SK-N-SH (cell line): Measurements from ENCODE around the gene CDH4. TPM values are rescaled to one million over a fixed set of nuclear protein-coding genes. Genes with fewer than 3 reads are reported as not detected.

Experiments
- CTCF ChIA-PET: fragments of 300-600, 350-600 bp; formaldehyde crosslinking; extraction: SDS; loops from one replicate; lab custom pipeline; 2021; lab: Yijun Ruan, JAX
- POLR2A ChIA-PET: fragments of 350-600 bp; sonication (Branson Sonifier 250); formaldehyde crosslinking; extraction: SDS; loops from one replicate; lab custom pipeline; 2020; ENCODE audit warnings: antibody characterized with exemption, inconsistent platforms; lab: Yijun Ruan, JAX
- DNase-seq: peaks from one replicate; pipeline ENCODE4 v3.0.0; 2012
- H2AFZ ChIP-seq: fragments of 200-600 bp; sonication (generic); 2 replicates; pipeline ENCODE4 v1.8.1; 2016; ENCODE audit warnings: antibody characterized with exemption, mild to moderate bottlenecking, low read depth
- H3F3A ChIP-seq: fragments of 200-600 bp; sonication (generic); replicated peaks from 2 replicates; pipeline ENCODE3; 2016; ENCODE audit warnings: antibody characterized with exemption, mild to moderate bottlenecking; ENCODE audit not compliant: insufficient read depth
- H3K27ac ChIP-seq, 2 experiments: fragments of 200-500 bp in 1 of 2; fragments of 200-600 bp in 1 of 2; sonication (Bioruptor generic) in 1 of 2; sonication (generic), shearing (Covaris generic) in 1 of 2; 2 replicates each; pipeline versions ENCODE4 v1.5.1 to v1.6.1; 2014 to 2016; ENCODE audit warnings: low read depth in 2 of 2, inconsistent platforms in 1 of 2, low read length in 1 of 2, mild to moderate bottlenecking in 1 of 2, mixed read lengths in 1 of 2
- H3K27me3 ChIP-seq: fragments of 200-600 bp; sonication (generic), shearing (Covaris generic); 2 replicates; pipeline ENCODE4 v1.6.1; 2016; ENCODE audit warnings: mixed run types; ENCODE audit not compliant: insufficient read depth
- H3K36me3 ChIP-seq, 2 experiments: fragments of 200-500 bp in 1 of 2; fragments of 200-600 bp in 1 of 2; sonication (Bioruptor generic) in 1 of 2; sonication (generic) in 1 of 2; replicated peaks in 1 of 2; 2 replicates each; pipeline versions ENCODE3 to v1.5.1; 2014 to 2016; ENCODE audit warnings: low read length in 1 of 2, mild to moderate bottlenecking in 1 of 2; ENCODE audit not compliant: insufficient read depth in 2 of 2, control insufficient read depth in 1 of 2
- H3K4me1 ChIP-seq, 2 experiments: fragments of 200-500 bp in 1 of 2; fragments of 200-600 bp in 1 of 2; sonication (Bioruptor generic) in 1 of 2; sonication (generic), shearing (Covaris generic) in 1 of 2; 2 replicates each; pipeline versions ENCODE4 v1.5.1 to v1.6.1; 2014 to 2016; ENCODE audit warnings: low read depth in 1 of 2, low read length in 1 of 2, mixed run types in 1 of 2; ENCODE audit not compliant: insufficient read depth in 2 of 2, control insufficient read depth in 1 of 2
- H3K4me2 ChIP-seq: fragments of 200-600 bp; sonication (generic), shearing (Covaris generic); 2 replicates; pipeline ENCODE4 v1.6.1; 2017; ENCODE audit warnings: mixed run types
- H3K4me3 ChIP-seq, 2 experiments: fragments of 200-500 bp in 1 of 2; fragments of 200-600 bp in 1 of 2; sonication (Bioruptor generic) in 1 of 2; sonication (generic), shearing (Covaris generic) in 1 of 2; 2 replicates each; pipeline versions ENCODE4 v1.5.1 to v1.8.1; 2014 to 2016; ENCODE audit warnings: low read depth in 2 of 2, inconsistent platforms in 1 of 2, low read length in 1 of 2, mild to moderate bottlenecking in 1 of 2, mixed read lengths in 1 of 2, moderate library complexity in 1 of 2
- H3K79me2 ChIP-seq: fragments of 200-600 bp; sonication (generic); 2 replicates; pipeline ENCODE4 v1.8.1; 2017; ENCODE audit warnings: mild to moderate bottlenecking; ENCODE audit not compliant: insufficient read depth
- H3K9ac ChIP-seq: fragments of 200-600 bp; sonication (generic); 2 replicates; pipeline ENCODE4 v1.6.1; 2017; ENCODE audit warnings: mixed run types
- H3K9me2 ChIP-seq: fragments of 200-600 bp; sonication (generic); 2 replicates; pipeline ENCODE4 v1.6.1; 2017; ENCODE audit warnings: mixed run types
- H3K9me3 ChIP-seq: fragments of 200-600 bp; sonication (generic); 2 replicates; pipeline ENCODE4 v1.6.1; 2017; ENCODE audit warnings: mixed run types, mild to moderate bottlenecking, moderate library complexity
- H4K20me1 ChIP-seq: fragments of 200-600 bp; sonication (generic); 2 replicates; pipeline ENCODE4 v1.6.1; 2017; ENCODE audit warnings: mild to moderate bottlenecking, mixed run types; ENCODE audit not compliant: insufficient read depth
- CHD2 ChIP-seq: fragments of 150-350 bp; IDR thresholded peaks from 2 replicates; pipeline ENCODE4 v1.6.1; 2018; ENCODE audit warnings: low read length; ENCODE audit not compliant: partially characterized antibody
- CTCF ChIP-seq: fragments of 200-600 bp; sonication (generic); IDR thresholded peaks from 2 replicates; pipeline ENCODE4 v1.6.1; 2017; ENCODE audit warnings: antibody characterized with exemption, mild to moderate bottlenecking, moderate library complexity
- ELF1 ChIP-seq: IDR thresholded peaks from 2 replicates; pipeline ENCODE4 v1.4.0; 2012
- EP300 ChIP-seq, 2 experiments: IDR thresholded peaks; 2 replicates each; pipeline versions ENCODE4 v1.4.0 to v1.6.1; 2012; ENCODE audit warnings: borderline replicate concordance in 1 of 2, low read depth in 1 of 2, low read length in 1 of 2
- EZH2phosphoT487 ChIP-seq: fragments of 200-600 bp; sonication (generic); IDR thresholded peaks from 2 replicates; pipeline ENCODE4 v1.6.1; 2017; ENCODE audit warnings: low read depth, mixed run types, mild to moderate bottlenecking, antibody characterized with exemption, moderate library complexity, borderline replicate concordance
- FOSL2 ChIP-seq: IDR thresholded peaks from 2 replicates; pipeline ENCODE4 v1.4.0; 2012; ENCODE audit warnings: low read depth, mild to moderate bottlenecking, moderate library complexity, borderline replicate concordance
- FOXJ3 ChIP-seq: sonication (generic); formaldehyde crosslinking; IDR thresholded peaks from 2 replicates; pipeline ENCODE4 v1.5.1; 2020; ENCODE audit warnings: mild to moderate bottlenecking, missing genetic modification reagents
- IRF3 ChIP-seq: fragments of 150-350 bp; IDR thresholded peaks from 2 replicates; pipeline ENCODE4 v1.6.1; 2016; ENCODE audit warnings: mild to moderate bottlenecking, low read depth, low read length
- MEF2A ChIP-seq: IDR thresholded peaks from 2 replicates; pipeline ENCODE4 v1.4.0; 2012; ENCODE audit warnings: low read depth, borderline replicate concordance
- NFIC ChIP-seq: IDR thresholded peaks from 2 replicates; pipeline ENCODE4 v1.4.0; 2012; ENCODE audit warnings: borderline replicate concordance
- NRF1 ChIP-seq: IDR thresholded peaks from 2 replicates; pipeline ENCODE4 v1.6.1; 2012; ENCODE audit warnings: low read depth, mild to moderate bottlenecking, low read length
- PBX3 ChIP-seq: IDR thresholded peaks from 2 replicates; pipeline ENCODE4; 2012
- RAD21 ChIP-seq: IDR thresholded peaks from 2 replicates; pipeline ENCODE4 v1.6.1; 2012; ENCODE audit warnings: mild to moderate bottlenecking, low read length
- RXRA ChIP-seq: IDR thresholded peaks from 2 replicates; pipeline ENCODE4 v1.4.0; 2012; ENCODE audit warnings: low read depth, mild to moderate bottlenecking, borderline replicate concordance
- SIN3A ChIP-seq: IDR thresholded peaks from 2 replicates; pipeline ENCODE4 v1.6.1; 2012; ENCODE audit warnings: low read depth, mild to moderate bottlenecking, low read length, moderate library complexity, borderline replicate concordance
- TAF1 ChIP-seq: IDR thresholded peaks from 2 replicates; pipeline ENCODE4 v1.6.1; 2012; ENCODE audit warnings: low read depth, mild to moderate bottlenecking, low read length, moderate library complexity, borderline replicate concordance
- USF1 ChIP-seq: IDR thresholded peaks from 2 replicates; pipeline ENCODE4 v1.4.0; 2012; ENCODE audit warnings: low read depth, borderline replicate concordance
- USF2 ChIP-seq: fragments of 150-350 bp; IDR thresholded peaks from 2 replicates; pipeline ENCODE4 v1.6.1; 2017; ENCODE audit warnings: antibody characterized with exemption, low read length, low read depth, borderline replicate concordance
- YY1 ChIP-seq: IDR thresholded peaks from 2 replicates; pipeline ENCODE4 v1.4.0; 2012; ENCODE audit warnings: low read depth, mild to moderate bottlenecking
- WGBS: methylation state at CpG from one replicate; pipeline ENCODE4 v1.1.6; 2017; ENCODE audit warnings: low lambda C conversion rate; 5-methylcytosine and 5-hydroxymethylcytosine counted together
- polyA plus RNA-seq, 3 experiments: library from polyadenylated mRNA; depleted of rRNA; stranded (reverse); fragments of >200 nt; gene quantifications; 2 replicates each; pipeline ENCODE4 v1.2.3, GENCODE V29; 2012

The CDH4 gene
- polyA plus RNA-seq, 1 of the 3 experiments (the other 2 are of a cell fraction): not detected

- Histone ChIP-seq H3K27me3 (no peaks in the 10 kb centered on the region), H3F3A (no peaks in the 10 kb centered on the region), H3K4me1 (no peaks in the 10 kb centered on the region), H3K4me2 (no peak overlapping the region), H2AFZ (no peak overlapping the region), H3K9me3 (no peaks in the 10 kb centered on the region), H3K9ac (no peak overlapping the region), H4K20me1 (no peaks in the 10 kb centered on the region), H3K36me3 (no peaks in the 10 kb centered on the region), H3K4me3 (no peak overlapping the region), H3K79me2 (no peaks in the 10 kb centered on the region), H3K27ac (no peak overlapping the region), H3K9me2 (no peaks in the 10 kb centered on the region)
- 50% methylated on average over 14 of the region's 14 CpGs for WGBS
- POLR2A ChIA-PET: no interaction called here
- DNase-seq: no peak
- TF ChIP-seq CTCF (no peak), CHD2 (no peak)
- CTCF ChIA-PET: interaction anchor here (1.1 kb wide), 1 partner anchor 38 kb away, joined by 3 read pairs; no protein-coding TSS in a partner anchor
These were observed 560.9 kb downstream of the CDH4 start for GRCh38 chr20:61812845-61813485.

GRCh38 chr20:61813791-61814190, 561.7 kb downstream of the CDH4 start:
- no peaks in the 10 kb centered on the region for H3K4me1 ChIP-seq
- no peak overlapping the region for H3K4me3 ChIP-seq
- no peaks in the 10 kb centered on the region for H3K9me3 ChIP-seq
- ChIA-PET POLR2A (no interaction called here), CTCF (interaction anchor here (1.1 kb wide), 1 partner anchor 37 kb away, joined by 3 read pairs; no protein-coding TSS in a partner anchor)
- no peaks in the 10 kb centered on the region for H3K79me2 ChIP-seq
- WGBS: 21% methylated on average over 4 of the region's 7 CpGs
- H3K36me3 ChIP-seq: no peaks in the 10 kb centered on the region
- H4K20me1 ChIP-seq: no peaks in the 10 kb centered on the region
- no peak overlapping the region for H3K9ac ChIP-seq
- no peaks in the 10 kb centered on the region for H3K9me2 ChIP-seq
- no peaks in the 10 kb centered on the region for H3F3A ChIP-seq
- no peaks in the 10 kb centered on the region for H3K27me3 ChIP-seq
- H3K4me2 ChIP-seq: no peak overlapping the region
- H3K27ac ChIP-seq: no peak overlapping the region
- DNase-seq: no peak
- H2AFZ ChIP-seq: no peak overlapping the region
- TF ChIP-seq RAD21 (no peak), CHD2 (no peak), MEF2A (no peak), IRF3 (no peak), SIN3A (no peak), YY1 (no peak), NFIC (no peak), NRF1 (no peak), ELF1 (no peak), FOXJ3 (no peak), EP300 (IDR thresholded peaks at IDR 0.05; ENCODE audit: borderline replicate concordance in 1 of 2, low read depth in 1 of 2, low read length in 1 of 2) (no peak), RXRA (no peak), FOSL2 (no peak), USF1 (no peak), TAF1 (no peak), USF2 (no peak), EZH2phosphoT487 (no peak), PBX3 (no peak)
